Loucy (cell line): ENCODE data around the gene SNUPN.

Source experiments
- H2AFZ ChIP-seq: fragments of 200-600 bp; sonication (generic); 2 replicates; pipeline ENCODE4 v1.6.0; 2016; ENCODE audit warnings: antibody characterized with exemption, mild to moderate bottlenecking, low read length, moderate library complexity
- H3F3A ChIP-seq: fragments of 200-600 bp; 2 replicates; pipeline ENCODE4 v1.6.0; 2016; ENCODE audit warnings: antibody characterized with exemption, low read depth, mild to moderate bottlenecking
- H3K27me3 ChIP-seq: fragments of 200-600 bp; sonication (generic); 2 replicates; pipeline ENCODE4 v1.6.1; 2014; ENCODE audit warnings: low read length, mild to moderate bottlenecking; ENCODE audit not compliant: insufficient read depth, poor library complexity, severe bottlenecking
- H3K36me3 ChIP-seq: fragments of 200-600 bp; sonication (generic); 2 replicates; pipeline ENCODE4 v1.6.1; 2016; ENCODE audit warnings: low read length; ENCODE audit not compliant: insufficient read depth
- H3K4me1 ChIP-seq: fragments of 200-600 bp; sonication (generic); 2 replicates; pipeline ENCODE4 v1.5.1; 2014; ENCODE audit warnings: low read length, mild to moderate bottlenecking; ENCODE audit not compliant: insufficient read depth, poor library complexity, severe bottlenecking
- H3K4me2 ChIP-seq: fragments of 200-600 bp; sonication (generic); 2 replicates; pipeline ENCODE4 v1.6.0; 2014; ENCODE audit warnings: antibody characterized with exemption, low read length, low read depth, mild to moderate bottlenecking; ENCODE audit not compliant: poor library complexity, severe bottlenecking
- H3K4me3 ChIP-seq: fragments of 200-600 bp; sonication (generic); 2 replicates; pipeline ENCODE4 v1.5.1; 2014; ENCODE audit warnings: low read length, mild to moderate bottlenecking, mixed read lengths; ENCODE audit not compliant: poor library complexity, severe bottlenecking
- H3K79me2 ChIP-seq: fragments of 200-600 bp; sonication (generic); 2 replicates; pipeline ENCODE4 v1.6.1; 2014; ENCODE audit warnings: low read length; ENCODE audit not compliant: insufficient read depth
- H3K9ac ChIP-seq: fragments of 200-600 bp; sonication (generic); 2 replicates; pipeline ENCODE4 v1.6.0; 2014; ENCODE audit warnings: mild to moderate bottlenecking, low read depth, low read length, moderate library complexity; ENCODE audit not compliant: poor library complexity, severe bottlenecking
- H3K9me2 ChIP-seq: fragments of 200-600 bp; sonication (generic); replicated peaks from 2 replicates; pipeline ENCODE4 v1.6.1; 2016; ENCODE audit warnings: low read depth, low read length, mixed read lengths
- H3K9me3 ChIP-seq: fragments of 200-600 bp; sonication (generic); 2 replicates; pipeline ENCODE4 v1.6.1; 2014; ENCODE audit warnings: mild to moderate bottlenecking, antibody characterized with exemption, low read length, low read depth; ENCODE audit not compliant: insufficient read depth
- H4K20me1 ChIP-seq: fragments of 200-600 bp; sonication (generic); 2 replicates; pipeline ENCODE4 v1.6.0; 2014; ENCODE audit warnings: antibody characterized with exemption, low read length, mild to moderate bottlenecking; ENCODE audit not compliant: insufficient read depth, poor library complexity, severe bottlenecking
- CTCF ChIP-seq: fragments of 200-600 bp; sonication (generic); conservative IDR thresholded peaks from 2 replicates; pipeline ENCODE4 v1.5.1; 2014; ENCODE audit warnings: mild to moderate bottlenecking, antibody characterized with exemption, low read length
- EZH2phosphoT487 ChIP-seq: fragments of 200-600 bp; IDR thresholded peaks from 2 replicates; pipeline ENCODE4 v1.6.1; 2018; ENCODE audit warnings: antibody characterized with exemption, mild to moderate bottlenecking, moderate library complexity, borderline replicate concordance

SNUPN gene

DNA sequence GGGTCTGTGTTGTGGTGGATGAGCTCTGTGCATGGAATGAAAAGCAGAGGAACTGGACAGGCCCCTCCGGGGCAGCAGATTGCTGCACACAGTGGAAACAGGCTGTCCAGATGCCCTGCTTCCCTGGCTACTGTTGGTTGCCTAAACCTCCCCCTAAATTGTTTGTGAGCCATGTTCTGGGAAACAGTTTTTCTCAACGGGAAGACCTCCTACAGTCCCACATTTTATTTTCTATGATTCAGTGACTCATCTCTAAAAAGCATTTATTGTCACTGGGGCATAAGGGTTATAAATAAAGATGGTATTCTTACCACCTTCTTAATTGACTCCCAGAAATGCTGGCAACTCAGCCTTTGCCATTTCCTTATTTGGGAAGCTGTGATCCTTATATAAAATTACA lies 26.1 kb downstream of the SNUPN start:
- no peak for TF ChIP-seq EZH2phosphoT487
- no peak for TF ChIP-seq CTCF
- Histone ChIP-seq H3K36me3 (peaks cover 39% of the 10 kb centered on the region; the same call in 1 of the 2 replicates), H3K4me2 (no peak overlapping the region), H3K4me1 (no peaks in the 10 kb centered on the region), H4K20me1 (no peaks in the 10 kb centered on the region), H3F3A (no peaks in the 10 kb centered on the region), H3K9ac (no peak overlapping the region), H3K27me3 (no peaks in the 10 kb centered on the region), H2AFZ (no peak overlapping the region), H3K79me2 (no peaks in the 10 kb centered on the region), H3K4me3 (no peak overlapping the region), H3K9me3 (no peaks in the 10 kb centered on the region), H3K9me2 (no peaks in the 10 kb centered on the region)

DNA sequence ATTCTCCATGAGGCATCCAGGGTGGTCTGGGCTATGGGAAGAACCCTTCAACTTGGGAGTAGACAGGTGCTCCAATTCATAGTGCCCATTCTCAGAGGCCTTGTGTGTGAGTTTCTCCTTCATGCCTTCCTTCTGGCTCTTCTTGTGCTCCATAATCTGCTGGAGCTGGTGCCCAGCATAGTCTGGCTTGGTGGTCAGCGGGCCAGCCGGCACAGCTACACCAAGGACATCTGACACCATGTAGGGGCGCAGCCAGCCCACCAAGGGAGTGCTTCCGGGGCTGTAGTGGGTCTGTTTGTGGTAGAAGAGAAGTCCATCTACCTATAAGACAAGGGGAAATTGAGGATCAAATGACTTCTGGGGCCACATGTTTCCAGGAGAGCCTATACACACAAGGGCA lies 27.2 kb downstream of the SNUPN start:
- H3K79me2 ChIP-seq = no peaks in the 10 kb centered on the region
- H3K9me3 ChIP-seq = no peaks in the 10 kb centered on the region
- H3K36me3 ChIP-seq = peaks cover 36% of the 10 kb centered on the region; the same call in 1 of the 2 replicates
- no peaks in the 10 kb centered on the region for H3K4me1 ChIP-seq
- no peak overlapping the region for H3K9ac ChIP-seq
- H4K20me1 ChIP-seq = no peaks in the 10 kb centered on the region
- H3K4me2 ChIP-seq = no peak overlapping the region
- no peaks in the 10 kb centered on the region for H3F3A ChIP-seq
- H3K4me3 ChIP-seq = no peak overlapping the region
- no peaks in the 10 kb centered on the region for H3K9me2 ChIP-seq
- no peaks in the 10 kb centered on the region for H3K27me3 ChIP-seq
- no peak overlapping the region for H2AFZ ChIP-seq
- TF ChIP-seq EZH2phosphoT487 = no peak
- no peak for TF ChIP-seq CTCF

DNA sequence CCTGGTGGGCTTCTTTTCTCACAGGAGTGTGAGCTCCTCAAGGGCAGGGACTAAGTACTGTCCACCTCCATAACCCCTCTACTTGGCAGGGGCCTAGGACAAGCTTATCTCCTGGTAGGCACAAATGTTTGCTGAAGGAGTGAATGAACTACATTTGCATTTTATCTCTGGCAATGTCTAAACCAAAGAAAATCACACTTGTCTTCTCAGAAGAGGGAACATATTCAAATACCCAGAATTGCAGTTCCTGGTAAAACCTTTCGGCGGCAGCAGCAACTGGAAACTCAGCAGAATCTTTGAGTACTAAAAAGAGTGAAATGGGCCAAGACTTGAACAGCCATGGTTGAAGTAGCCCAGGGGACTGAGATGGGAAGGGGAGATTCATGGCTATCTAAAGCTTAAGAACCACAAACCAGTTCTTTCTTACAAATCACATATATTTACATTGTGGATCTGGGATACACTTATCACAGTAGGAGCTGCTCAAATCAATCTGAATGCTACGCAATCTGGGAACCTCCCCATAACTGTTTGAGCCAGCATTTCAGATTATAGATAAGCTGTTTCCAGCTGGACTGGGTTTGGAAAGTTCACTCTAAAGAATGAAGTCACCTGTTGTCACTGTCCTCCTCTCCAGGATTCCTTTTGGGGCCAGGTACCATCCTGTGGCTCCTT lies 27.7 kb downstream of the SNUPN start:
- H4K20me1 ChIP-seq = no peaks in the 10 kb centered on the region
- no peaks in the 10 kb centered on the region for H3K9me2 ChIP-seq
- TF ChIP-seq EZH2phosphoT487 (no peak), CTCF (peak; percentile 68)
- H3K27me3 ChIP-seq = no peaks in the 10 kb centered on the region
- no peaks in the 10 kb centered on the region for H3K4me1 ChIP-seq
- H3K36me3 ChIP-seq = peaks cover 36% of the 10 kb centered on the region; the same call in 1 of the 2 replicates
- H3F3A ChIP-seq = no peaks in the 10 kb centered on the region
- no peak overlapping the region for H2AFZ ChIP-seq
- no peak overlapping the region for H3K9ac ChIP-seq
- no peaks in the 10 kb centered on the region for H3K79me2 ChIP-seq
- no peaks in the 10 kb centered on the region for H3K9me3 ChIP-seq
- no peak overlapping the region for H3K4me2 ChIP-seq
- H3K4me3 ChIP-seq = no peak overlapping the region
